ENCODE results near the gene HAND2. TPM values are rescaled to one million over a fixed set of nuclear protein-coding genes. Genes with fewer than 3 reads are reported as not detected.

HAND2 gene
- total and polyA plus RNA-seq, 2 of the 13 experiments (the other 11 are each of a cell fraction or from before 2014, with no cell fraction given): not detected

GRCh38 chr4:173509036-173510001 is 20.7 kb downstream of the HAND2 start:
- intact Hi-C loops (cut with micrococcal nuclease; ENCODE audit: unreplicated experiment) (loop anchor here (5.0 kb wide), 1 partner anchor 243 kb away; no protein-coding TSS in a partner anchor), in situ Hi-C loops (cut with HindIII; ENCODE audit: extremely low pct_ligation_motif_present, low pct_unique_long_range_greater_than_20kb) (loop anchor here (10.0 kb wide), 1 partner anchor 645 kb away; no protein-coding TSS in a partner anchor)
- TF ChIP-seq SNAPC2 (CRISPR knock-in tag; IDR thresholded peaks at IDR 0.05): no peak
- TF ChIP-seq, protein P1, sequence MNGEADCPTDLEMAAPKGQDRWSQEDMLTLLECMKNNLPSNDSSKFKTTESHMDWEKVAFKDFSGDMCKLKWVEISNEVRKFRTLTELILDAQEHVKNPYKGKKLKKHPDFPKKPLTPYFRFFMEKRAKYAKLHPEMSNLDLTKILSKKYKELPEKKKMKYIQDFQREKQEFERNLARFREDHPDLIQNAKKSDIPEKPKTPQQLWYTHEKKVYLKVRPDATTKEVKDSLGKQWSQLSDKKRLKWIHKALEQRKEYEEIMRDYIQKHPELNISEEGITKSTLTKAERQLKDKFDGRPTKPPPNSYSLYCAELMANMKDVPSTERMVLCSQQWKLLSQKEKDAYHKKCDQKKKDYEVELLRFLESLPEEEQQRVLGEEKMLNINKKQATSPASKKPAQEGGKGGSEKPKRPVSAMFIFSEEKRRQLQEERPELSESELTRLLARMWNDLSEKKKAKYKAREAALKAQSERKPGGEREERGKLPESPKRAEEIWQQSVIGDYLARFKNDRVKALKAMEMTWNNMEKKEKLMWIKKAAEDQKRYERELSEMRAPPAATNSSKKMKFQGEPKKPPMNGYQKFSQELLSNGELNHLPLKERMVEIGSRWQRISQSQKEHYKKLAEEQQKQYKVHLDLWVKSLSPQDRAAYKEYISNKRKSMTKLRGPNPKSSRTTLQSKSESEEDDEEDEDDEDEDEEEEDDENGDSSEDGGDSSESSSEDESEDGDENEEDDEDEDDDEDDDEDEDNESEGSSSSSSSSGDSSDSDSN (CRISPR knock-in tag; IDR thresholded peaks at IDR 0.05): no peak
- TF ChIP-seq AGO2 (optimal IDR thresholded peaks at IDR 0.05; ENCODE audit: low read depth, low read length): no peak
- TF ChIP-seq ZNF768 (CRISPR knock-in tag; IDR thresholded peaks at IDR 0.05): no peak
- TF ChIP-seq SMARCE1 (IDR thresholded peaks at IDR 0.05; ENCODE audit: borderline replicate concordance): no peak
- TF ChIP-seq ZBTB42 (CRISPR knock-in tag; IDR thresholded peaks at IDR 0.05): no peak
- TF ChIP-seq ZZZ3 (CRISPR knock-in tag; IDR thresholded peaks at IDR 0.05; ENCODE audit: borderline replicate concordance): no peak
- no peak for TF ChIP-seq NCOA5 (CRISPR knock-in tag; IDR thresholded peaks at IDR 0.05)
- no peak for TF ChIP-seq TFE3 (CRISPR knock-in tag; IDR thresholded peaks at IDR 0.05)
- TF ChIP-seq MNT (IDR thresholded peaks at IDR 0.05): no peak
- no peak for TF ChIP-seq NR3C1 (CRISPR knock-in tag; IDR thresholded peaks at IDR 0.05)
- no peak for TF ChIP-seq ARNT (IDR thresholded peaks at IDR 0.05)
- TF ChIP-seq TAF15 (IDR thresholded peaks at IDR 0.05; ENCODE audit: low read depth, low read length, poor library complexity, severe bottlenecking): no peak
- ChIA-PET POLR2A (no interaction called here), CTCF (ENCODE audit: low intra/inter-chr PET ratio, low total read pairs) (no interaction called here)
- Histone ChIP-seq H3K36me3 (replicated peaks in 1 of 2; ENCODE audit: control insufficient read depth in 1 of 2, insufficient read depth in 2 of 2, low read length in 2 of 2) (no peaks in the 10 kb centered on the region), H3K9me3 (ENCODE audit: low read length) (no peaks in the 10 kb centered on the region), H3K79me2 (ENCODE audit: insufficient read depth, low read length) (no peaks in the 10 kb centered on the region), H3K4me1 (ENCODE audit: insufficient read depth, low read length) (no peaks in the 10 kb centered on the region), H3K27me3 (ENCODE audit: control insufficient read depth in 1 of 2, insufficient read depth in 2 of 2, low read length in 2 of 2) (peaks cover 4 to 27% of the 10 kb centered on the region in 2 experiments; a peak in 3 of 5 replicates), H3K4me2 (ENCODE audit: low read depth, low read length) (no peak overlapping the region), H4K20me1 (ENCODE audit: insufficient read depth, low read length) (no peaks in the 10 kb centered on the region), H3K27ac (ENCODE audit: extremely low read length, insufficient read depth, low read length) (no peak overlapping the region), H2AFZ (ENCODE audit: low read length) (no peak overlapping the region), H3K9ac (ENCODE audit: insufficient read depth, low read depth, low read length) (no peak overlapping the region), H3K4me3 (replicated peaks in 1 of 3; ENCODE audit: insufficient read depth in 1 of 3, low read depth in 2 of 3, low read length in 3 of 3) (no peak overlapping the region)
- 64% methylated on average over 53 of the region's 72 CpGs for WGBS (ENCODE audit: low lambda C conversion rate)
- FAIRE-seq (no peak), ATAC-seq (no peak), DNase-seq (ENCODE audit: low spot score) (no peak)
- no TSS peak for BruUV-seq (replicated peaks)
